Ishikawa (cell line): ENCODE results near the gene MYO15A.

Experiments
- EP300 ChIP-seq: IDR thresholded peaks from 2 replicates; pipeline ENCODE4 v1.6.1; 2012; ENCODE audit warnings: borderline replicate concordance
- FOXM1 ChIP-seq: IDR thresholded peaks from 2 replicates; pipeline ENCODE4 v1.6.1; 2012; ENCODE audit warnings: low read depth, borderline replicate concordance
- REST ChIP-seq: IDR thresholded peaks from 2 replicates; pipeline ENCODE4 v1.6.1; 2012; ENCODE audit warnings: low read depth, mild to moderate bottlenecking
- TCF12 ChIP-seq: IDR thresholded peaks from 2 replicates; pipeline ENCODE4 v1.6.1; 2012; ENCODE audit warnings: low read depth
- TEAD4 ChIP-seq: IDR thresholded peaks from 2 replicates; pipeline ENCODE4 v1.6.1; 2012
- YY1 ChIP-seq: IDR thresholded peaks from 2 replicates; pipeline ENCODE4 v1.6.1; 2012; ENCODE audit warnings: low read depth

- TF ChIP-seq TEAD4 (no peak), FOXM1 (no peak), TCF12 (no peak), REST (no peak), YY1 (no peak), EP300 (no peak)
Measured at GRCh38 chr17:18064053-18064452, 44.5 kb upstream of the MYO15A start.
